LNCAP (cell line): ENCODE measurements around the gene PTTG2.

Experiments
- TF ChIP-seq, protein P1 (sequence below): fragments of 450-650 bp; IDR thresholded peaks from 2 replicates; pipeline ENCODE4 v1.5.1; 2017; ENCODE audit warnings: mild to moderate bottlenecking

The PTTG2 gene

GRCh38 chr4:37928426-37929416 lies 31.5 kb upstream of the PTTG2 start:
- TF ChIP-seq, protein P1, sequence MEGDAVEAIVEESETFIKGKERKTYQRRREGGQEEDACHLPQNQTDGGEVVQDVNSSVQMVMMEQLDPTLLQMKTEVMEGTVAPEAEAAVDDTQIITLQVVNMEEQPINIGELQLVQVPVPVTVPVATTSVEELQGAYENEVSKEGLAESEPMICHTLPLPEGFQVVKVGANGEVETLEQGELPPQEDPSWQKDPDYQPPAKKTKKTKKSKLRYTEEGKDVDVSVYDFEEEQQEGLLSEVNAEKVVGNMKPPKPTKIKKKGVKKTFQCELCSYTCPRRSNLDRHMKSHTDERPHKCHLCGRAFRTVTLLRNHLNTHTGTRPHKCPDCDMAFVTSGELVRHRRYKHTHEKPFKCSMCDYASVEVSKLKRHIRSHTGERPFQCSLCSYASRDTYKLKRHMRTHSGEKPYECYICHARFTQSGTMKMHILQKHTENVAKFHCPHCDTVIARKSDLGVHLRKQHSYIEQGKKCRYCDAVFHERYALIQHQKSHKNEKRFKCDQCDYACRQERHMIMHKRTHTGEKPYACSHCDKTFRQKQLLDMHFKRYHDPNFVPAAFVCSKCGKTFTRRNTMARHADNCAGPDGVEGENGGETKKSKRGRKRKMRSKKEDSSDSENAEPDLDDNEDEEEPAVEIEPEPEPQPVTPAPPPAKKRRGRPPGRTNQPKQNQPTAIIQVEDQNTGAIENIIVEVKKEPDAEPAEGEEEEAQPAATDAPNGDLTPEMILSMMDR, result no peak

DNA sequence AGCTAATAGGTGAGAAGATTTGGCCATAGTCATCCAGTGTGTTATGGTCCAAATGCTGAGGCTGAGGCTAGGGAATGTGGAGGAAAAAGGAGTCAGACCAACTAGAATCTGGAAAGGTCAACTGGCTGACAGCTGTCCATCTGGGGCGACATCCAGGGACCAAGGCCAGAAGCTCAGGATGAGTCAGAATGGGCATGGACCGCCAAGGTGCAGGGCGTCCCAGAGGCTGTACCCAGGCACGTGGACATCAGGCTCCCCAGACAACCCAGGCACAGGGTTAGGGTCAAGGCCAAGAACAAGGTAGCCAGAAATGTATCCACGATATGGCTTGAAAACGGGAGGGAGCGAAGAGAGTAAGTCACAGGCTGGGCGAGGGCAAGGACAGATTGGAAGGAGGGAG lies 26.1 kb upstream of the PTTG2 start:
- TF ChIP-seq, protein P1, result no peak

GRCh38 chr4:37934609-37935008 lies 25.6 kb upstream of the PTTG2 start:
- TF ChIP-seq, protein P1, result no peak

DNA sequence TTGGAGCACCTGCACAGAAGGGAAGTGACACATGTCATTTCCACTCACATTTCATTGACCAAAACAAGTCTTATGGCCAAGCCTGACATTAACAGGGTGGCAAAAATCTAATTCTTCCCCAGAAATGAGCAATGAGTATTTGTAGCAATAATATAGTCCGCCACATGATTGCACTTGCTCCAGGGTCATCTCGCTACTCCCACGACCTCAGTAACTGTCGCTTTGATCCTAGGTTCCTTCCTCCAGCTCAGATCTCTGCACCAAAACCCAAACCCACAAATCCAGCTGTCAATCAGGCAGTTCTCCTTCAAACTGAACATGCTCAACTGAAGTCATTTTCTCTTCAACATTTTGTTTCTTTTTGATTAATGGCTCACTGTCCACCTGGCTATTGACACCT lies 25.2 kb upstream of the PTTG2 start:
- TF ChIP-seq, protein P1, result no peak

GRCh38 chr4:37936889-37937498 lies 23.2 kb upstream of the PTTG2 start:
- TF ChIP-seq, protein P1, result no peak

DNA sequence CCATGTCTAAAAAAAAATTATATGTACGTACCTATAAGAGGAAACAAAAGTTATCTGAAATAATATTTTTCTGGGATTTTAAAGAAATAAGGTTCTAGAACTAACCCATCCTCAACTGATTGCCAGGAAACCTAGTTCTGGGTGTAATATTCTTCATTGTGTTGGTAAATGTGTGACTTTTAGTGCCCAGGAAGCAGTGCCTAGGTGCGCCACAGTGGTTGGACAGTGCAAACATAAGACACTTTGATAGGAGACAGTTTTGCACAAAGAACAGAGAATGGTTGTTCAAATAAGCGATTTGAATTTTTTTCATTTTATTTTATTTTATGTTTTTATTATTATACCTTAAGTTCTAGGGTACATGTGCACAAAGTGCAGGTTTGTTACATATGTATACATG lies 22.0 kb upstream of the PTTG2 start:
- TF ChIP-seq, protein P1, result no peak

GRCh38 chr4:37946503-37947179 lies 13.6 kb upstream of the PTTG2 start:
- TF ChIP-seq, protein P1, result no peak
